Measurements from ENCODE around the gene CDK5. TPM values are rescaled to one million over a fixed set of nuclear protein-coding genes. Genes with fewer than 3 reads are reported as not detected.

Gene CDK5
- total RNA-seq, 5 donors from 2014 or later (not counting 1 experiment from before 2014, with no cell fraction given), result 5.3 to 8.4 (median 6.5) TPM

DNA sequence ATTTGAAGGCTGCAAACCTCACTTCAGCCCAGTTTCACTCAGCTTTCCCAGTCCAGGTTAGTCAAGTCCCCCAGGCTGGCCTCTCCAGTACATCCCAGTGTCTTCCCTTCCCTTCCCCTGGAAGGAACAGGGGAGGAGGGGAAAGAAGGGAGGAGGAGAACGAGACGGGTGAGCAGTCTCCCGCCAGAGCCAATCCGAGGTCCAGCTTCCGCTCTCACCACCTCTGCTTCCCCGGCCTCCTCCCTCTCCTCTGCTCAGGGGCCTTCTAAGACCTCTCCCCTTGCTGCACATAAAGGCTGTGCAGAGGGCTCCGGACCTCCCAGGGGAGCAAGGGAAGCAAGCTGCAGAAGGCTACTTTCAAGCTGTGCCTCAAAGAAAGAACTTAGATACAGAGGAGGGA lies 37.5 kb downstream of the CDK5 start:
- CTCF ChIA-PET, result interaction anchor here in 1 of 2 donors (0.7 kb wide), 1 partner anchor 12 kb away, joined by 3 read pairs; no protein-coding TSS in a partner anchor
- H3K27ac Mint-ChIP-seq, result peak overlapping the region in 1 of 2 donors; percentile 23

DNA sequence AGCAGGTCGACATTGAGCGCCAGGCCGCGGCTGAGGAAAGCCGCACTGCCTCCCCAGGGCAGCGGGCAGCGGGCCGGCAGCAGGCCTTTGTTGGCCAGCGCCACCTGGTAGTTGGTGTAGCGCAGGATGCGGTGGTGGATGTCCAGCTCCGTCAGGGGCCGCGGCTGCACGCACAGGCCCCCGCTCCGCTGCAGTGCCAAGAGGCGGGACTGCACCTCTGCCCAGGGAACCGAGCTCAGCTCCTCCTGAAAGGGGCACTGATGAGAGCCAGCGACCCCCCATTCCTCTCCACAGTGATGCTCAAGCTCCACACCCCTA lies 38.6 kb downstream of the CDK5 start:
- Histone ChIP-seq H3K36me3 (ENCODE audit: control insufficient read depth in 2 of 2, extremely low read depth in 1 of 2, insufficient read depth in 1 of 2, low read length in 1 of 2) (no peaks in the 10 kb centered on the region), H3K4me1 (ENCODE audit: control insufficient read depth in 1 of 2, extremely low read depth in 1 of 2, insufficient read depth in 2 of 2, low read length in 2 of 2) (peaks cover 20 to 54% of the 10 kb centered on the region in 2 experiments), H3K9me3 (no peaks in the 10 kb centered on the region), H3K27me3 (replicated peaks in 1 of 2; ENCODE audit: control insufficient read depth in 2 of 2, extremely low read depth in 1 of 2, insufficient read depth in 2 of 2, low read length in 1 of 2) (peaks cover 5 to 48% of the 10 kb centered on the region in 2 experiments), H3K4me3 (ENCODE audit: control insufficient read depth in 1 of 2, extremely low read depth in 1 of 2, low read length in 1 of 2) (peak overlapping the region; percentile 7 to 53), H3K27ac (ENCODE audit: low read length) (no peak overlapping the region)
- peak overlapping the region in 1 of 2 donors; percentile 45 for H3K27ac Mint-ChIP-seq
- DNase-seq (no peak), ATAC-seq (replicated peaks in 1 of 4) (no peak)
- H3K4me3 Mint-ChIP-seq, result peak overlapping the region; percentile 41 to 84 (median 72)
- H3K4me1 Mint-ChIP-seq, result peaks cover 45 to 57% (median 53%) of the 10 kb centered on the region in 3 donors
- CTCF ChIA-PET, result interaction anchor here (0.6 to 3.8 kb wide), 10 partner anchors 8 to 154 kb away, joined by 3 to 19 read pairs (median 3); partner anchors contain the start of genes ABCB8 (in 1 of the 2) and FASTK (in 1 of the 2)
- peaks cover 5% of the 10 kb centered on the region for H3K36me3 Mint-ChIP-seq
- H3K27me3 Mint-ChIP-seq, result peaks cover 0 to 15% of the 10 kb centered on the region in 2 donors
- POLR2A ChIA-PET, result interaction anchor here in 1 of 2 donors (0.9 to 1.0 kb wide), 2 partner anchors 9 to 11 kb away, joined by 3 read pairs; partner anchors contain the start of gene ABCB8
- WGBS (ENCODE audit: insufficient coverage), result 34% methylated on average over 19 of the region's 20 CpGs
- no peaks in the 10 kb centered on the region for H3K9me3 Mint-ChIP-seq

More for the DNA sequence above, 37.5 kb downstream of the CDK5 start:
- ATAC-seq (replicated peaks in 1 of 4) (no peak), DNase-seq (no peak)
- Mint-ChIP-seq H3K4me3 (peak overlapping the region in 1 of 3 donors; percentile 84), H3K9me3 (no peaks in the 10 kb centered on the region), H3K36me3 (peaks cover 4% of the 10 kb centered on the region), H3K4me1 (peaks cover 34 to 46% (median 42%) of the 10 kb centered on the region in 3 donors), H3K27me3 (peaks cover 0 to 15% of the 10 kb centered on the region in 2 donors)
- H3K27me3 ChIP-seq (replicated peaks in 1 of 2; ENCODE audit: control insufficient read depth in 2 of 2, extremely low read depth in 1 of 2, insufficient read depth in 2 of 2, low read length in 1 of 2), result peaks cover 5 to 48% of the 10 kb centered on the region in 2 experiments
- no peaks in the 10 kb centered on the region for H3K36me3 ChIP-seq (ENCODE audit: control insufficient read depth in 2 of 2, extremely low read depth in 1 of 2, insufficient read depth in 1 of 2, low read length in 1 of 2)
- H3K4me3 ChIP-seq (ENCODE audit: control insufficient read depth in 1 of 2, extremely low read depth in 1 of 2, low read length in 1 of 2), result no peak overlapping the region
- no peak overlapping the region for H3K27ac ChIP-seq (ENCODE audit: low read length)
- no CpG with 5 or more reads among the region's 7 CpGs for WGBS (ENCODE audit: insufficient coverage)
- H3K4me1 ChIP-seq (ENCODE audit: control insufficient read depth in 1 of 2, extremely low read depth in 1 of 2, insufficient read depth in 2 of 2, low read length in 2 of 2), result peaks cover 13 to 43% of the 10 kb centered on the region in 2 experiments
- H3K9me3 ChIP-seq, result no peaks in the 10 kb centered on the region
- POLR2A ChIA-PET, result no interaction called here

DNA sequence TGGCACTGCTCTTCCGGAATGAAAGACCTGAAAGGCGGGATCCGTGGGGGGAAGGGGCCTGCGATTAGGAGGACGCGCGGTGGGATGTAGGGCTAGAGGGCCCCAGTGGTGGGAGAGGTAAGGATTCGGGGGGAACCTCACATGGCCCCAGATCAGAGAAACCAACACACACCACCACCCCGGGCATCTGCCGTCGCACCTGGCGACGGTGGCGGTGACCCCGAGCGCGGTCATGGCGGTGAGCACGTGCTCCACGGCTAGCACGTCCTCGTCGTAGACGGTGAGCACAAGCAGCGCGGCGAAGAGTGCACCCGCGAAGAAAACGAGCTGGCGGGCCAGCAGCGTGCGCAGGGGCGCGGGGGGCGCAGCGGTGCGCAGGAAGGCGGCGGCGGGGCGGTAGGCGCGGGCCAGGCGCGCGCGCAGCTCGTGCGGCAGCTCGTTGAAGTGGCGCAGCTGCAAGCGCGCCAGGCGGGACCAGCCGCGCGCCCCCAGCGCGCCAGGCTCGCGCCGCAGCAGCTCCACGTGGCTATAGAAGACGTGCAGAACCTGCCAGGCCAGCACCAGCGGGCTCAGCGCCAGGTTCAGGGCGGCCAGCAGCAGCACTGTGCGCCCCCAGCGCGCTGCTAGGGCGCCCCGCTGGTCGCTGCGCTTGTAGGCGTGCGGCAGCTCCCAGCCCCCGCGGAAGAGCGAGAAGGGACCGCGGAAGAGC lies 39.1 kb downstream of the CDK5 start:
- H3K4me3 ChIP-seq (ENCODE audit: control insufficient read depth in 1 of 2, extremely low read depth in 1 of 2, low read length in 1 of 2), result peak overlapping the region; percentile 49 to 53
- H3K36me3 Mint-ChIP-seq, result peaks cover 5% of the 10 kb centered on the region
- peaks cover 5 to 45% of the 10 kb centered on the region in 2 experiments for H3K27me3 ChIP-seq (replicated peaks in 1 of 2; ENCODE audit: control insufficient read depth in 2 of 2, extremely low read depth in 1 of 2, insufficient read depth in 2 of 2, low read length in 1 of 2)
- 2% methylated on average over 73 of the region's 82 CpGs for WGBS (ENCODE audit: insufficient coverage)
- peaks cover 21 to 60% of the 10 kb centered on the region in 2 experiments for H3K4me1 ChIP-seq (ENCODE audit: control insufficient read depth in 1 of 2, extremely low read depth in 1 of 2, insufficient read depth in 2 of 2, low read length in 2 of 2)
- DNase-seq (peak in 19 of 35 experiments; percentile 20 to 68 (median 42)), ATAC-seq (replicated peaks in 1 of 4) (peak; percentile 34 to 54 (median 44))
- no peaks in the 10 kb centered on the region for H3K9me3 Mint-ChIP-seq
- no peaks in the 10 kb centered on the region for H3K36me3 ChIP-seq (ENCODE audit: control insufficient read depth in 2 of 2, extremely low read depth in 1 of 2, insufficient read depth in 1 of 2, low read length in 1 of 2)
- H3K9me3 ChIP-seq, result no peaks in the 10 kb centered on the region
- peak overlapping the region; percentile 77 to 84 (median 83) for H3K4me3 Mint-ChIP-seq
- ChIA-PET CTCF (interaction anchor here (0.5 to 3.8 kb wide), 17 partner anchors 8 to 605 kb away, joined by 3 to 19 read pairs (median 3); partner anchors contain the start of genes ABCB8 (in 1 of the 2) and FASTK (in 1 of the 2)), POLR2A (interaction anchor here in 1 of 2 donors (0.9 to 1.0 kb wide), 2 partner anchors 10 kb away, joined by 3 read pairs; partner anchors contain the start of gene ABCB8)
- peaks cover 50 to 60% (median 58%) of the 10 kb centered on the region in 3 donors for H3K4me1 Mint-ChIP-seq
- H3K27me3 Mint-ChIP-seq, result peaks cover 0 to 15% of the 10 kb centered on the region in 2 donors
- peak overlapping the region; percentile 63 to 98 for H3K27ac Mint-ChIP-seq
- peak overlapping the region; percentile 41 for H3K27ac ChIP-seq (ENCODE audit: low read length)

DNA sequence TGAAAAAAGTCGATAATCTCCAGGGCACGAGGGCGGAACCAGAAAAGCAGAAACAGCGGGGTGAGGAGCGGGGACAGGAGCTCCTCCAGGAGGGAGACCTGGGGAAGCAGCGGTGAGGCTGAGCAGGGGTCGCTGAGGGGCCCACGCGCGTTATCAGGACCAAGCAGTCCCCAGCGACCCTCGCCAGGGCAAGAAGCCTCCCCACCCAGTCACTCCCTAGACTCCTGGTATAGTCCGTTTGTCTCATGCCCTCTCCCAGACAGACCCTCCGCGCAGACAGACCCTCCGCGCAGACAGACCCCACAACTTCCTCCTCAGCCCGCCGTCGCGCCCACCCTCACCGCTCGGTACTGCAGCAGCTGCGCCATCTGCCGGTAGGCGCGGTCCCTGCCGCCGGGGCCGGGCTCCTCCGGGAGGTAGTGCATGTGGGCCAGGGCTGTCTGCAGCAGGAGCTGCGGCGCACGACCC lies 39.7 kb downstream of the CDK5 start:
- peaks cover 5 to 42% of the 10 kb centered on the region in 2 experiments for H3K27me3 ChIP-seq (replicated peaks in 1 of 2; ENCODE audit: control insufficient read depth in 2 of 2, extremely low read depth in 1 of 2, insufficient read depth in 2 of 2, low read length in 1 of 2)
- Mint-ChIP-seq H3K4me3 (peak overlapping the region; percentile 77 to 84 (median 83)), H3K36me3 (peaks cover 5% of the 10 kb centered on the region), H3K9me3 (no peaks in the 10 kb centered on the region), H3K4me1 (peaks cover 54 to 62% (median 61%) of the 10 kb centered on the region in 3 donors), H3K27me3 (peaks cover 0 to 15% of the 10 kb centered on the region in 2 donors), H3K27ac (peak overlapping the region; percentile 63 to 98)
- no peaks in the 10 kb centered on the region for H3K9me3 ChIP-seq
- ChIA-PET POLR2A (interaction anchor here in 1 of 2 donors (0.9 to 1.0 kb wide), 2 partner anchors 10 kb away, joined by 3 read pairs; partner anchors contain the start of gene ABCB8), CTCF (interaction anchor here (0.7 to 3.8 kb wide), 14 partner anchors 9 to 471 kb away, joined by 3 to 19 read pairs (median 3); partner anchors contain the start of genes ABCB8 (in 2 of the 2) and FASTK (in 1 of the 2))
- H3K27ac ChIP-seq (ENCODE audit: low read length), result peak overlapping the region; percentile 41
- ATAC-seq (replicated peaks in 1 of 4) (peak; percentile 56 to 76 (median 64)), DNase-seq (peak; percentile 43 to 87 (median 72))
- 9% methylated on average over 22 of the region's 34 CpGs for WGBS (ENCODE audit: insufficient coverage)
- H3K36me3 ChIP-seq (ENCODE audit: control insufficient read depth in 2 of 2, extremely low read depth in 1 of 2, insufficient read depth in 1 of 2, low read length in 1 of 2), result no peaks in the 10 kb centered on the region
- peak overlapping the region; percentile 49 to 53 for H3K4me3 ChIP-seq (ENCODE audit: control insufficient read depth in 1 of 2, extremely low read depth in 1 of 2, low read length in 1 of 2)
- H3K4me1 ChIP-seq (ENCODE audit: control insufficient read depth in 1 of 2, extremely low read depth in 1 of 2, insufficient read depth in 2 of 2, low read length in 2 of 2), result peaks cover 25 to 65% of the 10 kb centered on the region in 2 experiments

GRCh38 chr7:151017370-151017952 lies 40.2 kb downstream of the CDK5 start:
- peak overlapping the region; percentile 63 to 98 for H3K27ac Mint-ChIP-seq
- H3K27me3 Mint-ChIP-seq, result peaks cover 0 to 15% of the 10 kb centered on the region in 2 donors
- H3K4me1 Mint-ChIP-seq, result peaks cover 59 to 67% (median 66%) of the 10 kb centered on the region in 3 donors
- peak overlapping the region; percentile 77 to 84 (median 83) for H3K4me3 Mint-ChIP-seq
- POLR2A ChIA-PET, result no interaction called here
- peak overlapping the region; percentile 49 to 53 for H3K4me3 ChIP-seq (ENCODE audit: control insufficient read depth in 1 of 2, extremely low read depth in 1 of 2, low read length in 1 of 2)
- peaks cover 5 to 40% of the 10 kb centered on the region in 2 experiments for H3K27me3 ChIP-seq (replicated peaks in 1 of 2; ENCODE audit: control insufficient read depth in 2 of 2, extremely low read depth in 1 of 2, insufficient read depth in 2 of 2, low read length in 1 of 2)
- DNase-seq (peak in 1 of 35 experiments; percentile 37), ATAC-seq (replicated peaks in 1 of 4) (no peak)
- no peaks in the 10 kb centered on the region for H3K36me3 ChIP-seq (ENCODE audit: control insufficient read depth in 2 of 2, extremely low read depth in 1 of 2, insufficient read depth in 1 of 2, low read length in 1 of 2)
- H3K36me3 Mint-ChIP-seq, result peaks cover 7% of the 10 kb centered on the region
- peaks cover 29 to 71% of the 10 kb centered on the region in 2 experiments for H3K4me1 ChIP-seq (ENCODE audit: control insufficient read depth in 1 of 2, extremely low read depth in 1 of 2, insufficient read depth in 2 of 2, low read length in 2 of 2)
- no peaks in the 10 kb centered on the region for H3K9me3 ChIP-seq
- CTCF ChIA-PET, result interaction anchor here (0.7 to 3.8 kb wide), 9 partner anchors 8 to 471 kb away, joined by 3 to 19 read pairs (median 3); partner anchors contain the start of gene ABCB8 (in 2 of the 2)
- 62% methylated on average over 8 of the region's 13 CpGs for WGBS (ENCODE audit: insufficient coverage)
- H3K9me3 Mint-ChIP-seq, result no peaks in the 10 kb centered on the region
- H3K27ac ChIP-seq (ENCODE audit: low read length), result peak overlapping the region; percentile 41

Data from T-cell (primary cell).